ENCODE measurements around the gene COL1A1.
A peak's percentile ranks its signal among the peaks of the same experiment; 100 is the strongest.

COL1A1 gene

GRCh38 chr17:50199803-50200456, 1.5 kb downstream of the COL1A1 start:
- peak; percentile 96 for DNase-seq

GRCh38 chr17:50199211-50199802, 2.1 kb downstream of the COL1A1 start:
- peak; percentile 56 for DNase-seq

- DNase-seq: peak; percentile 66
These were observed 3.3 kb downstream of the COL1A1 start for GRCh38 chr17:50198026-50198669.

- peak; percentile 93 for DNase-seq
These were observed 4.6 kb downstream of the COL1A1 start for GRCh38 chr17:50196826-50197225.

- no peak for DNase-seq
These were observed 5.4 kb downstream of the COL1A1 start for GRCh38 chr17:50196036-50196435.

- DNase-seq: peak; percentile 79
These were observed 6.2 kb downstream of the COL1A1 start for GRCh38 chr17:50194934-50195865.

GRCh38 chr17:50194140-50194933, 7.1 kb downstream of the COL1A1 start:
- DNase-seq: peak; percentile 56

GRCh38 chr17:50192618-50193291, 8.7 kb downstream of the COL1A1 start:
- peak; percentile 59 for DNase-seq

GRCh38 chr17:50192144-50192617, 9.2 kb downstream of the COL1A1 start:
- peak; percentile 64 for DNase-seq

GRCh38 chr17:50191359-50192143, 9.9 kb downstream of the COL1A1 start:
- peak; percentile 78 for DNase-seq

- DNase-seq: peak; percentile 82
These were observed 10.7 kb downstream of the COL1A1 start for GRCh38 chr17:50190603-50191358.

- DNase-seq: no peak
These were observed 11.2 kb downstream of the COL1A1 start for GRCh38 chr17:50190293-50190602.

GRCh38 chr17:50189550-50190292, 11.7 kb downstream of the COL1A1 start:
- peak; percentile 78 for DNase-seq

- DNase-seq: peak; percentile 78
These were observed 12.4 kb downstream of the COL1A1 start for GRCh38 chr17:50188921-50189549.

GRCh38 chr17:50188531-50188920, 12.9 kb downstream of the COL1A1 start:
- peak; percentile 77 for DNase-seq

- DNase-seq: peak; percentile 82
These were observed 13.5 kb downstream of the COL1A1 start for GRCh38 chr17:50187751-50188530.

GRCh38 chr17:50187394-50187725, 14.1 kb downstream of the COL1A1 start:
- no peak for DNase-seq

Measured in fibroblast of skin of right biceps (primary cell).